Fibroblast of lung (primary cell): ENCODE data around the gene SNRNP25. TPM values are rescaled to one million over a fixed set of nuclear protein-coding genes. Genes with fewer than 3 reads are reported as not detected.

Experiments used
- DNase-seq, 2 donors: peaks; one replicate each; pipeline versions ENCODE4 v3.0.0 to v3.0.0-alpha.2; 2010; ENCODE audit warnings: low read depth in 2 of 2
- H2AFZ ChIP-seq: 2 replicates; pipeline ENCODE4 v1.5.1; 2012; ENCODE audit warnings: low read length, control low read depth, inconsistent platforms
- H3K27ac ChIP-seq: 2 replicates; pipeline ENCODE4 v1.5.1; 2011; ENCODE audit warnings: low read length, control low read depth; ENCODE audit not compliant: insufficient read depth
- H3K27me3 ChIP-seq: 2 replicates; pipeline ENCODE4 v1.5.1; 2011; ENCODE audit warnings: mild to moderate bottlenecking, low read length; ENCODE audit not compliant: control insufficient read depth, insufficient read depth
- H3K36me3 ChIP-seq: 2 replicates; pipeline ENCODE4 v1.5.1; 2011; ENCODE audit warnings: low read length; ENCODE audit not compliant: control insufficient read depth, insufficient read depth
- H3K4me1 ChIP-seq: 2 replicates; pipeline ENCODE4 v1.5.1; 2011; ENCODE audit warnings: low read length; ENCODE audit not compliant: control insufficient read depth, insufficient read depth; ENCODE audit errors: extremely low read depth
- H3K4me2 ChIP-seq: 2 replicates; pipeline ENCODE4 v1.5.1; 2011; ENCODE audit warnings: low read length, control low read depth; ENCODE audit not compliant: insufficient read depth; ENCODE audit errors: extremely low read depth
- H3K4me3 ChIP-seq, 4 experiments: fragments of 200-600 bp in 1 of 4; sonication (generic) in 1 of 4; replicated peaks in 1 of 4; 2 replicates each; pipeline ENCODE4 v1.5.1; 2011 to 2016; ENCODE audit warnings: low read length in 4 of 4, low read depth in 3 of 4, mild to moderate bottlenecking in 3 of 4, control low read depth in 2 of 4, inconsistent platforms in 1 of 4, mixed read lengths in 1 of 4; ENCODE audit not compliant: insufficient read depth in 1 of 4; ENCODE audit errors: control extremely low read depth in 1 of 4
- H3K79me2 ChIP-seq: 2 replicates; pipeline ENCODE4 v1.5.1; 2012; ENCODE audit warnings: mild to moderate bottlenecking, low read length, inconsistent platforms; ENCODE audit not compliant: control insufficient read depth, insufficient read depth
- H3K9ac ChIP-seq: 2 replicates; pipeline ENCODE4 v1.5.1; 2011; ENCODE audit warnings: mild to moderate bottlenecking, low read length, control low read depth; ENCODE audit not compliant: insufficient read depth
- H3K9me3 ChIP-seq: 2 replicates; pipeline ENCODE4 v1.5.1; 2012; ENCODE audit warnings: low read depth, low read length; ENCODE audit not compliant: control insufficient read depth, insufficient read depth
- H4K20me1 ChIP-seq: 2 replicates; pipeline ENCODE4 v1.5.1; 2011; ENCODE audit warnings: low read length; ENCODE audit not compliant: control insufficient read depth, insufficient read depth; ENCODE audit errors: extremely low read depth
- CTCF ChIP-seq, 2 donors: IDR thresholded peaks in 1 of 2; conservative IDR thresholded peaks in 1 of 2; 1 replicate in 1 of 2; 2 replicates in 1 of 2; pipeline ENCODE4 v1.5.1; 2011 to 2012; ENCODE audit warnings: low read length in 2 of 2, control low read depth in 1 of 2, inconsistent platforms in 1 of 2, low read depth in 1 of 2, mild to moderate bottlenecking in 1 of 2
- EZH2 ChIP-seq: IDR thresholded peaks from 2 replicates; pipeline ENCODE4 v1.5.1; 2012; ENCODE audit warnings: low read length, control low read depth, mild to moderate bottlenecking; ENCODE audit errors: missing control alignments
- polyA plus RNA-seq, 2 donors: library from polyadenylated mRNA; depleted of rRNA in 1 of 2; stranded (reverse) in 1 of 2; unstranded in 1 of 2; fragments of >200 nt; gene quantifications; 2 replicates each; pipeline ENCODE4 v1.2.1, GENCODE V29; 2011 to 2012; ENCODE audit warnings: missing spikeins in 1 of 2
- total RNA-seq: library from RNA; depleted of rRNA; stranded (reverse); fragments of >200 nt; gene quantifications from 2 replicates; pipeline ENCODE4 v1.2.1, GENCODE V29; 2014

Gene SNRNP25
- total and polyA plus RNA-seq, 2 donors (not counting 1 experiment from before 2014, with no cell fraction given), result 20.5 to 25.9 TPM

- Histone ChIP-seq H3K4me2 (peak overlapping the region; percentile 40), H2AFZ (no peak overlapping the region), H3K27me3 (no peaks in the 10 kb centered on the region), H4K20me1 (no peaks in the 10 kb centered on the region), H3K9ac (peak overlapping the region; percentile 32), H3K27ac (peak overlapping the region; percentile 73), H3K4me1 (peaks cover 37% of the 10 kb centered on the region), H3K79me2 (peaks cover 38% of the 10 kb centered on the region), H3K4me3 (no peak overlapping the region), H3K36me3 (peaks cover 49% of the 10 kb centered on the region), H3K9me3 (no peaks in the 10 kb centered on the region)
- TF ChIP-seq CTCF (conservative IDR thresholded peaks at IDR 0.05 in 1 of 2, IDR thresholded peaks at IDR 0.05 in 1 of 2; ENCODE audit: low read depth in 1 of 2, low read length in 2 of 2) (no peak), EZH2 (no peak)
- DNase-seq, result peak in 1 of 2 donors; percentile 33
Measured at GRCh38 chr16:83781-84615, 30.4 kb downstream of the SNRNP25 start.

- Histone ChIP-seq H3K27ac (peak overlapping the region; percentile 73), H3K36me3 (peaks cover 46% of the 10 kb centered on the region), H2AFZ (no peak overlapping the region), H3K79me2 (peaks cover 30% of the 10 kb centered on the region), H3K27me3 (no peaks in the 10 kb centered on the region), H3K9me3 (no peaks in the 10 kb centered on the region), H3K4me3 (no peak overlapping the region), H3K9ac (peak overlapping the region; percentile 32), H3K4me1 (peaks cover 29% of the 10 kb centered on the region), H3K4me2 (peak overlapping the region; percentile 40), H4K20me1 (no peaks in the 10 kb centered on the region)
- peak; percentile 91 to 97 for DNase-seq
- TF ChIP-seq EZH2, result no peak
- no peak for TF ChIP-seq CTCF (conservative IDR thresholded peaks at IDR 0.05 in 1 of 2, IDR thresholded peaks at IDR 0.05 in 1 of 2; ENCODE audit: low read depth in 1 of 2, low read length in 2 of 2)
Measured at GRCh38 chr16:84718-85406, 31.2 kb downstream of the SNRNP25 start.

- Histone ChIP-seq H4K20me1 (no peaks in the 10 kb centered on the region), H2AFZ (no peak overlapping the region), H3K9ac (no peak overlapping the region), H3K9me3 (no peaks in the 10 kb centered on the region), H3K4me2 (no peak overlapping the region), H3K36me3 (peaks cover 46% of the 10 kb centered on the region), H3K27me3 (no peaks in the 10 kb centered on the region), H3K4me1 (peaks cover 29% of the 10 kb centered on the region), H3K4me3 (no peak overlapping the region), H3K79me2 (peaks cover 26% of the 10 kb centered on the region), H3K27ac (peak overlapping the region; percentile 73)
- no peak for TF ChIP-seq CTCF (conservative IDR thresholded peaks at IDR 0.05 in 1 of 2, IDR thresholded peaks at IDR 0.05 in 1 of 2; ENCODE audit: low read depth in 1 of 2, low read length in 2 of 2)
- TF ChIP-seq EZH2, result no peak
- no peak for DNase-seq
Measured at GRCh38 chr16:85407-85782, 31.8 kb downstream of the SNRNP25 start.
